Measurements from ENCODE around the gene RAB11B. TPM values are rescaled to one million over a fixed set of nuclear protein-coding genes. Genes with fewer than 3 reads are reported as not detected.

RAB11B gene
- polyA plus RNA-seq, 3 donors, result 80.4 to 105 (median 86.1) TPM

GRCh38 chr19:8449830-8450229 is 59.7 kb downstream of the RAB11B start:
- H3K27ac ChIP-seq (ENCODE audit: low read depth, low read length), result no peak overlapping the region
- WGBS, 3 donors, result 37 to 79% (median 75%) methylated on average over 7 to 8 of the region's 8 CpGs

GRCh38 chr19:8451377-8451776 is 61.2 kb downstream of the RAB11B start:
- WGBS, 3 donors, result 53 to 61% (median 59%) methylated on average over 6 of the region's 6 CpGs
- no peak overlapping the region for H3K27ac ChIP-seq (ENCODE audit: low read depth, low read length)

GRCh38 chr19:8451885-8452284 is 61.7 kb downstream of the RAB11B start:
- WGBS, 3 donors, result 30 to 66% (median 63%) methylated on average over 3 of the region's 3 CpGs
- H3K27ac ChIP-seq (ENCODE audit: low read depth, low read length), result no peak overlapping the region

GRCh38 chr19:8452446-8453123 is 62.4 kb downstream of the RAB11B start:
- 41 to 58% (median 55%) methylated on average over 4 of the region's 4 CpGs for WGBS, 3 donors
- H3K27ac ChIP-seq (ENCODE audit: low read depth, low read length), result no peak overlapping the region

GRCh38 chr19:8453616-8454015 is 63.5 kb downstream of the RAB11B start:
- 69 to 79% (median 77%) methylated on average over 6 of the region's 6 CpGs for WGBS, 3 donors
- no peak overlapping the region for H3K27ac ChIP-seq (ENCODE audit: low read depth, low read length)

Other genes starting within 250 kb of the RAB11B start
- under 1 TPM in 2 of 3 donors, not detected in 1; 0.01 to 0.05 TPM for gene FBN3, start 240.8 kb upstream of the RAB11B start, polyA plus RNA-seq
- 10 to 100 TPM; 16.2 to 66.3 (median 23.4) TPM for gene CERS4, start 181.0 kb upstream of the RAB11B start, polyA plus RNA-seq
- 10 to 100 TPM; 29.4 to 91.2 (median 40.7) TPM for gene CD320, start 82.0 kb upstream of the RAB11B start, polyA plus RNA-seq
- gene NDUFA7, start 69.0 kb upstream of the RAB11B start, polyA plus RNA-seq, result 100 to 1,000 TPM in 1 of 3 donors, 10 to 100 TPM in 2; 60.4 to 144 (median 76.1) TPM
- gene RPS28, start 68.9 kb upstream of the RAB11B start, polyA plus RNA-seq, result 100 to 1,000 TPM; 541 to 965 (median 935) TPM
- gene KANK3, start 47.1 kb upstream of the RAB11B start, polyA plus RNA-seq, result 10 to 100 TPM in 2 of 3 donors, 1 to 10 TPM in 1; 5.1 to 31.9 (median 30.5) TPM
- 100 to 1,000 TPM in 1 of 3 donors, 10 to 100 TPM in 2; 43.9 to 297 (median 47.8) TPM for gene ANGPTL4, start 26.2 kb upstream of the RAB11B start, polyA plus RNA-seq
- gene MARCHF2, start 22.9 kb downstream of the RAB11B start, polyA plus RNA-seq, result 10 to 100 TPM; 13.4 to 97.9 (median 58.4) TPM
- gene HNRNPM, start 54.6 kb downstream of the RAB11B start, polyA plus RNA-seq, result 100 to 1,000 TPM in 2 of 3 donors, 10 to 100 TPM in 1; 83.6 to 182 (median 105) TPM
- 1 to 10 TPM in 2 of 3 donors, under 1 TPM in 1; 0.32 to 3.4 (median 1.0) TPM for gene PRAM1, start 112.3 kb downstream of the RAB11B start, polyA plus RNA-seq
- 10 to 100 TPM in 2 of 3 donors, 1 to 10 TPM in 1; 9.2 to 27.3 (median 13.9) TPM for gene ZNF414, start 123.8 kb downstream of the RAB11B start, polyA plus RNA-seq
- gene MYO1F, start 187.1 kb downstream of the RAB11B start, polyA plus RNA-seq, result 10 to 100 TPM in 2 of 3 donors, 1 to 10 TPM in 1; 2.0 to 21.3 (median 18.9) TPM
- gene ADAMTS10, start 220.4 kb downstream of the RAB11B start, polyA plus RNA-seq, result 10 to 100 TPM; 11.0 to 29.6 (median 21.5) TPM
- gene NFILZ, start 240.3 kb downstream of the RAB11B start, polyA plus RNA-seq, result not detected